UCSD-AML1 (cell line): ENCODE measurements around the gene SPAG6.
"Not testable (repeated sequence)": the region's sequence is repeated elsewhere in the genome, so short reads cannot be mapped to it uniquely, and the experiment has no call there.

ENCODE experiments used
- DNase-seq: peaks from one replicate; lab custom pipeline; 2025; ENCODE audit not compliant: unreplicated experiment; lab: John Stamatoyannopoulos, UW

Gene SPAG6

GRCh38 chr10:22345301-22346095 is at the start of gene SPAG6:
SPAG6 (plus strand) TSS chr10:22345496; CDS start chr10:22345612, 116 bp downstream.
- peak; percentile 85 for DNase-seq

- no peak for DNase-seq
These were observed 44.1 kb upstream of the SPAG6 start for GRCh38 chr10:22301193-22301592.

- no peak for DNase-seq
These were observed 41.8 kb upstream of the SPAG6 start for GRCh38 chr10:22303461-22303860.

GRCh38 chr10:22305721-22306120 is 39.6 kb upstream of the SPAG6 start:
- DNase-seq, result no peak

GRCh38 chr10:22308390-22308789 is 36.9 kb upstream of the SPAG6 start:
- no peak for DNase-seq

GRCh38 chr10:22309180-22310000 is 35.9 kb upstream of the SPAG6 start:
- DNase-seq, result no peak

GRCh38 chr10:22310012-22310411 is 35.3 kb upstream of the SPAG6 start:
- DNase-seq, result not testable (repeated sequence)

GRCh38 chr10:22310928-22311327 is 34.4 kb upstream of the SPAG6 start:
- DNase-seq, result no peak

- DNase-seq, result no peak
These were observed 30.4 kb upstream of the SPAG6 start for GRCh38 chr10:22314852-22315251.

- no peak for DNase-seq
These were observed 29.6 kb upstream of the SPAG6 start for GRCh38 chr10:22315455-22316285.

- peak; percentile 91 for DNase-seq
These were observed 28.8 kb upstream of the SPAG6 start, which contains the start of gene COMMD3 for GRCh38 chr10:22316286-22317075. COMMD3 (plus strand) TSS chr10:22316388; CDS start chr10:22316418, 30 bp downstream.

- no peak for DNase-seq
These were observed 28.3 kb upstream of the SPAG6 start for GRCh38 chr10:22317076-22317370.

- DNase-seq, result no peak
These were observed 27.3 kb upstream of the SPAG6 start for GRCh38 chr10:22317771-22318565.

- no peak for DNase-seq
These were observed 26.5 kb upstream of the SPAG6 start for GRCh38 chr10:22318772-22319171.

GRCh38 chr10:22319547-22319979 is 25.7 kb upstream of the SPAG6 start:
- no peak for DNase-seq

- peak; percentile 15 for DNase-seq
These were observed 25.2 kb upstream of the SPAG6 start for GRCh38 chr10:22319980-22320558.

- peak; percentile 80 for DNase-seq
These were observed 24.6 kb upstream of the SPAG6 start, which contains the start of gene BMI1 for GRCh38 chr10:22320591-22321155. BMI1 (plus strand) TSS chr10:22321099; CDS start chr10:22326450, 5,351 bp downstream.

- DNase-seq, result peak; percentile 80
These were observed 24.0 kb upstream of the SPAG6 start for GRCh38 chr10:22321156-22321923.
